Activated naive CD8-positive, alpha-beta T cell treated with anti-CD3 and anti-CD28 coated beads for 36 hours (primary cell): Measurements from ENCODE around the gene TMOD1. TPM values are rescaled to one million over a fixed set of nuclear protein-coding genes. Genes with fewer than 3 reads are reported as not detected.
"Not testable (repeated sequence)": the region's sequence is repeated elsewhere in the genome, so short reads cannot be mapped to it uniquely, and the experiment has no call there.

Source experiments
- DNase-seq: peaks from one replicate; pipeline ENCODE4 v3.0.0; 2021
- H3K27ac Mint-ChIP-seq: one replicate; pipeline ENCODE4 v1.8.0; 2022; ENCODE audit warnings: mild to moderate bottlenecking, moderate library complexity, mixed read lengths
- H3K27me3 Mint-ChIP-seq: one replicate; pipeline ENCODE4 v1.8.0; 2022; ENCODE audit warnings: mild to moderate bottlenecking, mixed read lengths
- H3K36me3 Mint-ChIP-seq: one replicate; pipeline ENCODE4 v1.8.0; 2021; ENCODE audit warnings: mild to moderate bottlenecking, mixed read lengths
- H3K4me1 Mint-ChIP-seq: one replicate; pipeline ENCODE4 v1.8.0; 2021; ENCODE audit warnings: mixed read lengths
- H3K4me3 Mint-ChIP-seq: one replicate; pipeline ENCODE4 v1.8.0; 2022; ENCODE audit warnings: mild to moderate bottlenecking, moderate library complexity, mixed read lengths
- H3K9me3 Mint-ChIP-seq: one replicate; pipeline ENCODE4 v1.8.0; 2022; ENCODE audit warnings: mixed read lengths
- total RNA-seq, 2 experiments: library from RNA; stranded (reverse); gene quantifications; one replicate each; pipeline ENCODE4 v1.2.3, GENCODE V29; 2021

Gene TMOD1
- total RNA-seq: 1 to 10 TPM; 1.2 to 1.5 TPM

DNA sequence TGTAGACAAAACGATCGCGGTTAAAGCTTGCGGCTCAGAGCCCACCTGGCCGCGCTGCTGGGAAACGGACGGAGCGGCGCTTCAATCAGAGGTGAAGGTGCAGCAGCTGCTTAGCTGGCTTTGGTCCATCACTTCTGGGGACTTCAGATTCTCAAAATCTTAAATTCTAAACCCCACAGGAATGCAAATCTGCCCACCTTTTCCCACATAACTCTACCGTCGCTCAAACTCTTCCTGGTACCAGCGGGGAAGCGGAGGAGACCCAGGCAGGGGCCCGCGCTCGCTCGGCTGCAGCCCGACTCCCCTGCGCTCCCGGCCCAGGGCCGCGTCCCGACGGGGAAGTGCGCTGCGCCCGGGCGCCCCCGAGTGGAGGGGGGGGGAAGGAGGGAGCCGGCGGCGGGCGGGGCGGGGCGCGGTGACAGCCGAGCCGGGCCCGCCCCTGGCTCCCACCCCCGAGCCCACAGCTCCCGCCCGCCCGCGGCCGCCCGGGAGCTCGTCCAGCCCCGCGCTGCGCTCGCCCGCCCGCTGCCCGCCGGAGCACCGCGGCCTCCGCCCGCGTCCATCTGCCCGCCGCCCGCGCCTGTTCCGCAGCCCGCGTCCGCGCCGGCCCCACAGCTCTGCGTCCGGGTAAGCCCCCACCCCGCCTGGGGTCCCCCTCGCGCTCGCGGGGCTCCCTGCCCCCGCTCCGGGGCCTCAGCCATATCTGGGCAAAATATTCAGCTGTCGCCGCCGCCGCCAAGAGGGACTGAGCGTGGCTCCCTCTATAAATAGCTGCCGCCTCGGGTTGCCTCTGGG, at the start of gene TMOD1:
TSS of gene TMOD1 (plus strand) at position 490 of the 795 bp plus-strand sequence. CDS start 22,523 bp downstream, outside the sequence.
- DNase-seq: peak; percentile 55
- Mint-ChIP-seq H3K36me3 (peaks cover 8% of the 10 kb centered on the region), H3K4me3 (peak within 1 kb of the TSS; percentile 64), H3K27me3 (peaks cover 59% of the 10 kb centered on the region), H3K4me1 (peaks cover 10% of the 10 kb centered on the region), H3K9me3 (peaks cover 2% of the 10 kb centered on the region), H3K27ac (no peak within 1 kb of the TSS)

DNA sequence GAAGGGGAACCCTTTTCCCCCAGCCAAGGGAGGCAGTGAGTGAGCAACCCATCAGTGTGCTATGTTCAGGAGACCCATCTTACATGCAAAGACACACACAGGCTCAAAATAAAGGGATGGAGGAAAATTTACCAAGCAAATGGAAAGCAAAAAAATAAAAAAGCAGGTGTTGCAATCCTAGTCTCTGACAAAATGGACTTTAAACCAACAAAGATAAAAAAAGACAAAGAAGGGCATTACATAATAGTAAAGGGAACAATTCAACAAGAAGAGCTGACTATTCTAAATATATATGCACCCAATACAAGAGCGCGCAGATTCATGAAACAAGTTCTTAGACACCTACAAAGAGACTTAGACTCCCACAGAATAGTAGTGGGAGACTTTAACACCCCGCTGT, 47.9 kb upstream of the TMOD1 start:
- not testable (repeated sequence) for H3K4me1 Mint-ChIP-seq, H3K27ac Mint-ChIP-seq, DNase-seq, H3K27me3 Mint-ChIP-seq, H3K4me3 Mint-ChIP-seq, H3K9me3 Mint-ChIP-seq
- H3K36me3 Mint-ChIP-seq: peaks cover 16% of the 10 kb centered on the region

DNA sequence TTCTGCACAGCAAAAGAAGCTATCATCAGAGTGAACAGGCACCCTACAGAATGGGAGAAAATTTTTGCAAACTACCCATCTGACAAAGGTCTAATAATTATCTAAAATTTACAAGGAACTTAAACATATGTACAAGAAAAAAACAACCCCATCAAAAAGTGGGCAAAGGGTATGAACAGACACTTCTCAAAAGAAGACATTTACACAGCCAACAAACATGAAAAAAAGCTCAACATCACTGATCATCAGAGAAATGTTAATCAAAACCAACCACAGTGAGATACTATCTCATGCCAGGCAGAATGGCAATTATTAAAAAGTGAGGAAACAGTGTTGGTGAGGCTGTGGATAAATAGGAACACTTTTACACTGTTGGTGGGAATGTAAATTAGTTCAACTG, 44.6 kb upstream of the TMOD1 start:
- not testable (repeated sequence) for H3K4me1 Mint-ChIP-seq, DNase-seq, H3K27ac Mint-ChIP-seq, H3K9me3 Mint-ChIP-seq, H3K27me3 Mint-ChIP-seq, H3K4me3 Mint-ChIP-seq
- peaks cover 10% of the 10 kb centered on the region for H3K36me3 Mint-ChIP-seq

DNA sequence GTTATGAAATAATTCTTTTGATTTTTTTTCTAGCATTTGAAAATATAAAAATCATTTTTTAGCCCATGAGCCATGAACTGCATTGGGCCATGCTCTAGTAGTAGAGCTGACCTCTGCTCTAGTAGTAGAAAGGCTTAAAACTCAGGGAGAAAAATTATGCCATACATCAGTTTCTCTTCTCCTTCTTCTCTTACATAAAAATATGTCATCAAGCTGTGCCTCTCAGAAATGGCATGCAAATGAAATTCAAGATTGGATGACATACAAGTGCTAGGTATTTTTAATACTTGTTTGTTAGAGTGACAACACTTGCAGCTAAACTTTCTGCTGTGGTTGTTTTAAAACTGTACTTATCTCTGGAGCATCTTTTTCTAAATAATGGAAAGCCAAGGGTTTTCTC, 42.1 kb upstream of the TMOD1 start:
- peaks cover 2% of the 10 kb centered on the region for H3K36me3 Mint-ChIP-seq
- no peak overlapping the region for H3K4me3 Mint-ChIP-seq
- no peak overlapping the region for H3K27ac Mint-ChIP-seq
- H3K27me3 Mint-ChIP-seq: no peaks in the 10 kb centered on the region
- no peaks in the 10 kb centered on the region for H3K4me1 Mint-ChIP-seq
- DNase-seq: no peak
- peaks cover 6% of the 10 kb centered on the region for H3K9me3 Mint-ChIP-seq

DNA sequence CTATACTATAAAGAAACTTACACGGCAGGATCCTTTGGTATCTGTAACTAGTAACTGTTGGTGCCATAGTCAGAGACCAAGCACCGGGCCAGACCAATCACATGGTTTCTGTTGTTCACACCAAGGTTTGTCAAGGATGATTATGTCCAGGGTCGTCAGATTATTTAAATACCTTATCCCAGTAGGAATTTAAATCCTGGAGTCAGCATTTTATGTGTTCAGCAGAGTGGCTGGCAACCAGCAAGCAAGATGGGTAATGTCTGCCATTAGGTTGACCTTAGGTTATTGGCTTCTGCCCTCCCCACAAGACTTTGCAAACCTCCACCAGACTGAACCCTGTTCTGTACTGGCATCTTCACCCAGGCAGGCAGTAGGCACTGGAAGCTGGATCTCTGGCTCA, 39.3 kb upstream of the TMOD1 start:
- H3K4me3 Mint-ChIP-seq: no peak overlapping the region

DNA sequence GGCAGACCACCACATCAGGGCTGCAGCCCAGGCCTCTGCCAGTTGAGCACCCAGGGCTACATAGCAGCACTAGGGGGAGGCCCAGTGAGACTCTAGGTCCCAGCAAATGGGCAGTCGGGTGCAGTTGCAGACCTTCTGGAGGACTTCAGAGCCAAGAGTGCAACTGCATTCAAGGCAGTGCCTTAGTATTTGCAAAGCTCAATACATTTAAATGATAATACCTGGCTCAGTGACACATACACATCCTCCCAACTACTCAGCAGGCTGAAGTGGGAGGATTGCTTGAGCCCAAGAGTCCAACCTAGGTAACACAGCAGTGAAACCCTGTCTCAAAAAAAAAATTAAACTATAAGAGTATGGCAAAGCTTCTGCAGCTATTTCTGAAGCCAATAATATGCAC, 38.6 kb upstream of the TMOD1 start:
- no peak for DNase-seq
- Mint-ChIP-seq H3K27me3 (no peaks in the 10 kb centered on the region), H3K27ac (no peak overlapping the region), H3K4me3 (no peak overlapping the region), H3K36me3 (no peaks in the 10 kb centered on the region), H3K4me1 (no peaks in the 10 kb centered on the region), H3K9me3 (no peaks in the 10 kb centered on the region)

More for the DNA sequence above, 39.3 kb upstream of the TMOD1 start:
- no peaks in the 10 kb centered on the region for H3K4me1 Mint-ChIP-seq
- H3K27ac Mint-ChIP-seq: no peak overlapping the region
- no peak for DNase-seq
- H3K27me3 Mint-ChIP-seq: no peaks in the 10 kb centered on the region
- H3K36me3 Mint-ChIP-seq: no peaks in the 10 kb centered on the region
- no peaks in the 10 kb centered on the region for H3K9me3 Mint-ChIP-seq

DNA sequence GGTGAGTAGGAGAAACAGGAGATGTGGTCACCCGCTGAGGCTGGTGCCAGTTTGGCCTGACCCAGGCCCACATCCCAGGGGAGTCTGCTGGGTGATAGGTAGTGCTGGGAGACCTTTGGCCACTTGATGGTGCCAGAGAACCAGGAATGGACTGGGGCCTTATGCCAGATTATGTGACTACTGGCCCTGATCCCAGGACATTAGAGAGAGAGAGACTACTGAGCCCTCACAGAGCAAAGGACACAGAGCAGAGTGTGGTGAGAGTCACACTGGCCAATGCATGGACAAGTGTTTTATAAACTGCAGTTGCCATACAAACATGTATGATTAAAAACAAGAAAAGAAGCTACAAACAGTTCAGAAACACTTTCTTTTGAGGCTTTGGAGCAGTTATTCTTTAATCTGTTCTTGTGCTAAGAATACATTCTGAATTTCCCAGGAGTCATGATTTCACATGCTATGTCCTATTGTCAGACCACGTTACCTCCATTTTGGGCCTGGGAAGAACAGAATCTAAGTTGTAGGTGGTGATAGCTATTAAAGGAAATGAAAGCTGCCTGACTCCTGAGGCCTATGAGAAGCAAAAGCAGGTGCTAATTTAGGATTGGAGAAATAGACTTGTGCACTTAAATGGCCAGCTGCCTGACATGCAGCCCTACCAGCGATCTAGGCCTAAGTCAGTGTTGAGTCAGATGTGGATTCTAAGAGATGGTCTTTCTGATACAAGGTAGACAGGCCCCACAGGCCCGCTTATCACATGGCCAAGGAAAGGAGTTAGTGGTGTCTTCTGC, 32.6 kb upstream of the TMOD1 start:
- H3K9me3 Mint-ChIP-seq: no peaks in the 10 kb centered on the region
- no peak overlapping the region for H3K4me3 Mint-ChIP-seq
- H3K27me3 Mint-ChIP-seq: no peaks in the 10 kb centered on the region
- H3K4me1 Mint-ChIP-seq: no peaks in the 10 kb centered on the region
- no peak overlapping the region for H3K27ac Mint-ChIP-seq
- no peaks in the 10 kb centered on the region for H3K36me3 Mint-ChIP-seq
- peak; percentile 29 for DNase-seq

DNA sequence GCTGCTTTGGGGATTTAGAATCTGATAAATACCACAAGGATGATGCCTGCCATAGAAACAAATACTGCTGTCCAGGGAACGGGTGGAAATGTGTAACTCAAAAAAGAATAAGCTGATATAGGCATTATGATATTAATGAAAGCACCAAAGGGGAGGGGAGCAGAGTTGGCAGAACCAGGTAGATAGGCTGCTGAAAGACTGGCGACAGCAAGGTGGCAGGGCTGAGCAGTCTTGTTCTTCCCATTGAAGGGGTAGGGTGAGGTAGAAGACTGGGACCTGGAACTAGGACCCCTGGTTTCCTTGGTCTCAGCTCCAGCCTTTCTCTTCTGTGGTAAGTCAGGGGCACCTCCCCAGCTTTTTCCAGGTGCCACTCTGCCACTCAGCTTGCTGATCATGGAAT, 31.4 kb upstream of the TMOD1 start:
- Mint-ChIP-seq H3K27ac (no peak overlapping the region), H3K4me3 (no peak overlapping the region), H3K36me3 (no peaks in the 10 kb centered on the region), H3K9me3 (no peaks in the 10 kb centered on the region), H3K27me3 (no peaks in the 10 kb centered on the region), H3K4me1 (no peaks in the 10 kb centered on the region)
- no peak for DNase-seq

DNA sequence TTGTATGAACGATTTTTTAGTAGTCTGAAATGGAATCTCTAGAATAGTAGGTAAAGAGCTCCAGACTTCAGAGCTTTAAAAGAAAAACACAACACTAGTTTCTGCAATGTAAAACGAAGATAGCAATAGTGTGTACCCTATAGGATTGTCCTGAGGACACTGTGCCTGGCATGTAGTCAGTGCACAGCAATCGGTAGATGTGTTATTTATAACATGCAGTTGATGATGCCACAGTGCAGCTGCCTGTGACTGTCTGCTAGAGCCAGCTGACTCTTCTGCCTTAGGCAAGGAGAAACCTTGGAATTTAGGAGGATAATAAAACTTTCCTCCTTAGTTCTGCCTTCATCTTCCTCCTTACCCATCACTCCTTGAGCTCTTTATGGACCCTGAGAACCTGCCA, 27.7 kb upstream of the TMOD1 start:
- peaks cover 4% of the 10 kb centered on the region for H3K36me3 Mint-ChIP-seq
- no peak overlapping the region for H3K27ac Mint-ChIP-seq
- no peaks in the 10 kb centered on the region for H3K4me1 Mint-ChIP-seq
- no peak overlapping the region for H3K4me3 Mint-ChIP-seq
- no peak for DNase-seq
- no peaks in the 10 kb centered on the region for H3K27me3 Mint-ChIP-seq
- no peaks in the 10 kb centered on the region for H3K9me3 Mint-ChIP-seq

DNA sequence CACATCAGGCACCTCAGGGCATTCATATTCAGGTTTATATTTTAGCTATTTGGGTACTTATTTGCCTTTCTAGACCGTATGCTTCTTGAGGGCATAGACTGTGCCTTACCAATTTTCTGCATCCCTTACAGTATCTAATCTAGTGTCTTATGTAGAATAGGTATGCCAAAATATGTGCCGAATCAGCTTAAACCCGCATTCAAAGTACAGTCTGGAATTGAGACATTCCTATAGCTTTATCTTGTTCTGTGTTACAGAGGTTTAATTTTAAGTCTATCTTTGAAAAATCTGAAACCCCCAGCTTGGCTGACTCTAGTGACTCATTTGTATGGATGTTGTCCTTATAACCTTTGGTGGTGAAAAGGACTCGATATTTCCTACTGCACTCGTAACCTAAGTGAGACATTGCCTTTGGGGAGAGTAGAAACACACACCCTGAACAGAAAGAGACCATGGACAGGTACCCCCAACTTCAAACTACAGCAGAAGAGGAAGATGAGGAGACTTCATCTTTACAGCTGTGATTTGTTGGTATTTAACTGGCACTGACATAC, 27.0 kb upstream of the TMOD1 start:
- no peaks in the 10 kb centered on the region for H3K4me1 Mint-ChIP-seq
- H3K36me3 Mint-ChIP-seq: peaks cover 6% of the 10 kb centered on the region
- no peaks in the 10 kb centered on the region for H3K27me3 Mint-ChIP-seq
- no peak for DNase-seq
- H3K9me3 Mint-ChIP-seq: no peaks in the 10 kb centered on the region
- H3K4me3 Mint-ChIP-seq: no peak overlapping the region
- no peak overlapping the region for H3K27ac Mint-ChIP-seq

DNA sequence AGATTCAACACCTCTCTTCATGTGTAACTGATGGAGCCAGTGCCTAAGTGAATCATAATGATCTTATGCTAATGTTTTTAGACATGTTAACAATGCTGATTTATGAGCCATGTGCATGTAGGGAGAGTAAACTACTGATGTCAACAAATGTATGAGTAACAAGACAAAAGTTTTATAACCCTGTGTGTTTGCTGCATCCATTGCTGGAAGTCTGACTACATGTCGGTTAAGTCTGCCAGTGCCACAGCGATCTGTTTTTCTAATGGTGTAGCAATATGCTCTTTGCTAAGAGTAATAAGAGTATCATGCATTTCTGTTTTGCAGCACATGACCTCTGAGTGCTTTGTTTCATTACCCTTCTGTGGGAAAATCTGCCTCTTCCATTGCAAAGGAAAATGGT, 26.4 kb upstream of the TMOD1 start:
- no peak for DNase-seq
- Mint-ChIP-seq H3K4me3 (no peak overlapping the region), H3K27me3 (no peaks in the 10 kb centered on the region), H3K27ac (no peak overlapping the region), H3K9me3 (no peaks in the 10 kb centered on the region), H3K36me3 (peaks cover 6% of the 10 kb centered on the region), H3K4me1 (no peaks in the 10 kb centered on the region)

DNA sequence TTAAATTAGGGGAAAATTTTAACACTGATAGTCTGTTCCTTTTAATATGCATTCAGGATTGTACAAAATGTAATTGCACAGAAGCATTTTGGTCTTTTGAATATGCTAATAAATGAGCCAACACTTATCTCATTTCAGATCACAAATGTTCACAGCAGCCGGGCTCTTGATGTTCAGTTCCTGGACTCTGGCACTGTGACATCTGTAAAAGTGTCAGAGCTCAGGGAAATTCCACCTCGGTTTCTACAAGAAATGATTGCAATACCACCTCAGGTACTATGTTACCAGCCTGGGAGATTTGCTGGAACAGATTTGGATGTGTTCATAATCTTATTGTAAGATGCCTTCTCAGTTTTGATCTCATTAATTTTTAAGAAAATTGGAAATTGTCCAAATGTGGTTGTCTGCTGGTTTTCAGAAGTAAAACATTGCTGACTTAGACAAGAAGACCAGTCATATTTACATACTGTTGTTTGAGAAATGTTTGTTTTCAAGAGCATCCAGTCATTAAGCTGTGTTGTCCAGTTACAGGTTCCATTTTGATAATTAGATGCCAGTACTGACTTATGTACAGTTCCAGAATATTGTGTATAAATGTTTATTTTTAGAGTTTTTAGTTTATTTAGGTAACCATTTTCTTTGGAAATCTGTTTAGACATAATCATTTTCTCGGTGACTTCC, 23.0 kb upstream of the TMOD1 start:
- Mint-ChIP-seq H3K4me3 (no peak overlapping the region), H3K36me3 (peaks cover 20% of the 10 kb centered on the region), H3K9me3 (no peaks in the 10 kb centered on the region), H3K27me3 (no peaks in the 10 kb centered on the region), H3K4me1 (no peaks in the 10 kb centered on the region), H3K27ac (no peak overlapping the region)
- no peak for DNase-seq

DNA sequence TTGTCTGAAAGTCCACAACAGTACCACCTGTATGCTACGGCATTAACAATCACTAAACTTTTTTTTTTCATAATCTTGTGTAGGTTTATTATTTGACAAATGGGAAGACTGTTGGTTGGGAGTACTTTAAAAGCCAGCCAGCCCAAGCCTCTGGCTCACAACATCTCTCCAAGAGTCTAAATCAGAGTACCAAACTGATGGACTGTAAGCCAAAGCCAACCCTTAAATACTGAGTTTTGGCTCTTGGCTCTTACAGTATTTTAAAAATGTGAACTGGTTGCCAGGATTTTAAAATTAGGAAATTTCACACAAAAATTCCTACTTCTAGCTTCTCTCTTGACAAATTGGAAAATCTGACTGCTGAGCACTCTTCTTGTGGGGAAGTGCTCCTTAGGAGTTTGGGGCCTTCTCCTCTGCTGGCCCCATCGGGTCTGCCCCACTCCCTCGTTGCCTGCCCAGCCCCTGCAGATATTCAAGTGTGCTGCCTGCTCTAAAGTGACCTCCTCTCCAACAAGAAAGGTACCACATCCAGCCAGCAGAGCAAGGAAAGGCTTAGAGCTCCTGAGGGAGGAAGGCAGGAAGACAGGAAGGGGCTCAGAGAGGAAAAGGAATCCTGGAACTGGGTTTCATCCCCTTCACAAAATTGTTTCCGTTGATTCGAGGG, 21.8 kb upstream of the TMOD1 start:
- no peak overlapping the region for H3K4me3 Mint-ChIP-seq
- no peak for DNase-seq
- H3K9me3 Mint-ChIP-seq: no peaks in the 10 kb centered on the region
- H3K27me3 Mint-ChIP-seq: no peaks in the 10 kb centered on the region
- no peaks in the 10 kb centered on the region for H3K4me1 Mint-ChIP-seq
- H3K27ac Mint-ChIP-seq: no peak overlapping the region
- H3K36me3 Mint-ChIP-seq: peaks cover 22% of the 10 kb centered on the region

DNA sequence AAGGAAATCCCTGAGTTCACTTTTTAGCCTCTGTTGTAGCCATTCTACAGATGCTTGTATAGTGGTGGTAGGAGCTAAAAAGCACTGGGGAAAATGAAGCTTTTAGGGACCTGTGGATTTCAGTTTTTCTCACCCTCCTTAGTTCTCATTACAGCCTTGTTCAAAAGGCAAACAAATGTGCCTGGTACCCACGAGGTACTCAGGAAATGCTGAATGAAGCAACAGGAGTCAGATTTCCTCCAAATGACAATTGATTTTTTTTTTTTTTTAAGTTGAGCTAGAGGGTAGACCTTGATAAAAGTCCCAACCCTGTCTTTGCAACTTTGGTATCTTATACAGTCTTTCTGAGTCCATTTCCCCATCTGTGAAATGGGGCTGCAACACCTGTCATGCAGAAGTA, 21.3 kb upstream of the TMOD1 start:
- no peak overlapping the region for H3K27ac Mint-ChIP-seq
- no peaks in the 10 kb centered on the region for H3K4me1 Mint-ChIP-seq
- no peak overlapping the region for H3K4me3 Mint-ChIP-seq
- H3K27me3 Mint-ChIP-seq: no peaks in the 10 kb centered on the region
- peaks cover 22% of the 10 kb centered on the region for H3K36me3 Mint-ChIP-seq
- no peak for DNase-seq
- H3K9me3 Mint-ChIP-seq: no peaks in the 10 kb centered on the region

DNA sequence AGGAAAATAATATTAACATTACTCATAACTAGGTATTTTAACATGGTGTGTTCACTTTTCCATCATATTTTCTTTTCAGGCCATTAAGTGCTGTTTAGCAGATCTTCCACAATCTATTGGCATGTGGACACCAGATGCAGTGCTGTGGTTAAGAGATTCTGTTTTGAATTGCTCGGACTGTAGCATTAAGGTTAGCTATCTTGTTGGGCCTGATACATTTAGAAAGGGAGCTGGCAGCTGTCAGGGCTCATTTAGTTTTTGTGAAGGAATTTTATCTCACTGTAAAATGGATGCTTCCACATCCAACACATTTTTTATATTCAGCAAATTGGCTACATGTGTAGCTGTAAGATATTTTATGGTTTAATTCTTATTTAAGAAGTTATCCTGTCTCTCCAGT, 20.7 kb upstream of the TMOD1 start:
- peaks cover 22% of the 10 kb centered on the region for H3K36me3 Mint-ChIP-seq
- no peak for DNase-seq
- no peaks in the 10 kb centered on the region for H3K4me1 Mint-ChIP-seq
- no peak overlapping the region for H3K4me3 Mint-ChIP-seq
- no peak overlapping the region for H3K27ac Mint-ChIP-seq
- H3K27me3 Mint-ChIP-seq: no peaks in the 10 kb centered on the region
- no peaks in the 10 kb centered on the region for H3K9me3 Mint-ChIP-seq
